ENCODE data around the gene NRXN2.

NRXN2 gene

DNA sequence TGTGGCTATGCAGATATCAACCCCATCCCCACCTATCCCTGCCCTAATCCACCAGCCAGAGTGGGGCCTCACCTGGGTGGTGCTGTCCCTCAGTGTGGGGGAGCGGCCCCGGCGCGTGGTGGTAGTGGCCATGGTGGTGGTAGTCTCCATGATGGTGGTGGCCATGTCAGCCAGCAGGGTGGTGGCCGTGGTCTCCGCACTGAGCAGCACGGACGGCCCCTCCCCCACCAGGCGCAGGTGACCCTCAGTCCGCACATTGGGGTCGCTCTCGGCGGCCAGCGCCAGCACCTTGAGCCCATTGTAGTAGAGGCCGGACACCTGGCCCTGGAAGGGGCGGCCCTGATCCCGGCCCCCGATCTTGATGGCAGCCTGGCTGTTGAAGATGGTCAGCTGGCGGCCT lies 100.3 kb downstream of the NRXN2 start:
- no peak overlapping the region for H2AFZ ChIP-seq (ENCODE audit: low read length)
- no peaks in the 10 kb centered on the region for H3F3A ChIP-seq (ENCODE audit: insufficient read depth, low read length)
- no peaks in the 10 kb centered on the region for H4K20me1 ChIP-seq (ENCODE audit: insufficient read depth, low read length)
- H3K4me2 ChIP-seq (ENCODE audit: low read depth, low read length), result no peak overlapping the region
- no peaks in the 10 kb centered on the region for H3K9me2 ChIP-seq (replicated peaks; ENCODE audit: insufficient read depth, low read length)
- no peaks in the 10 kb centered on the region for H3K79me2 ChIP-seq (ENCODE audit: low read length)
- no peak overlapping the region for H3K9ac ChIP-seq (ENCODE audit: low read length)
- no peaks in the 10 kb centered on the region for H3K4me1 ChIP-seq (ENCODE audit: low read length)
- no peaks in the 10 kb centered on the region for H3K36me3 ChIP-seq (replicated peaks; ENCODE audit: insufficient read depth, low read length)
- no peak overlapping the region for H3K27ac ChIP-seq (ENCODE audit: low read length)
- no peak overlapping the region for H3K4me3 ChIP-seq (ENCODE audit: low read length)
- no peak for DNase-seq
- no peaks in the 10 kb centered on the region for H3K9me3 ChIP-seq (replicated peaks; ENCODE audit: insufficient read depth, low read length)
- peaks cover 47% of the 10 kb centered on the region for H3K27me3 ChIP-seq (replicated peaks; ENCODE audit: insufficient read depth, low read length)
- no peak for TF ChIP-seq EZH2 (optimal IDR thresholded peaks at IDR 0.05; ENCODE audit: low read depth, low read length)
- TF ChIP-seq EZH2phosphoT487 (IDR thresholded peaks at IDR 0.05; ENCODE audit: low read length), result no peak
- TF ChIP-seq, protein P1, sequence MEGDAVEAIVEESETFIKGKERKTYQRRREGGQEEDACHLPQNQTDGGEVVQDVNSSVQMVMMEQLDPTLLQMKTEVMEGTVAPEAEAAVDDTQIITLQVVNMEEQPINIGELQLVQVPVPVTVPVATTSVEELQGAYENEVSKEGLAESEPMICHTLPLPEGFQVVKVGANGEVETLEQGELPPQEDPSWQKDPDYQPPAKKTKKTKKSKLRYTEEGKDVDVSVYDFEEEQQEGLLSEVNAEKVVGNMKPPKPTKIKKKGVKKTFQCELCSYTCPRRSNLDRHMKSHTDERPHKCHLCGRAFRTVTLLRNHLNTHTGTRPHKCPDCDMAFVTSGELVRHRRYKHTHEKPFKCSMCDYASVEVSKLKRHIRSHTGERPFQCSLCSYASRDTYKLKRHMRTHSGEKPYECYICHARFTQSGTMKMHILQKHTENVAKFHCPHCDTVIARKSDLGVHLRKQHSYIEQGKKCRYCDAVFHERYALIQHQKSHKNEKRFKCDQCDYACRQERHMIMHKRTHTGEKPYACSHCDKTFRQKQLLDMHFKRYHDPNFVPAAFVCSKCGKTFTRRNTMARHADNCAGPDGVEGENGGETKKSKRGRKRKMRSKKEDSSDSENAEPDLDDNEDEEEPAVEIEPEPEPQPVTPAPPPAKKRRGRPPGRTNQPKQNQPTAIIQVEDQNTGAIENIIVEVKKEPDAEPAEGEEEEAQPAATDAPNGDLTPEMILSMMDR (IDR thresholded peaks at IDR 0.05; ENCODE audit: low read length), result no peak

- Histone ChIP-seq H3K4me3 (ENCODE audit: low read length) (no peak overlapping the region), H3K4me2 (ENCODE audit: low read depth, low read length) (no peak overlapping the region)
Measured at GRCh38 chr11:64621283-64622019, 101.5 kb downstream of the NRXN2 start.

GRCh38 chr11:64620381-64620971 lies 102.5 kb downstream of the NRXN2 start:
- Histone ChIP-seq H3K9me2 (replicated peaks; ENCODE audit: insufficient read depth, low read length) (no peaks in the 10 kb centered on the region), H3K79me2 (ENCODE audit: low read length) (no peaks in the 10 kb centered on the region), H3K27ac (ENCODE audit: low read length) (no peak overlapping the region), H3K4me1 (ENCODE audit: low read length) (no peaks in the 10 kb centered on the region), H3K9me3 (replicated peaks; ENCODE audit: insufficient read depth, low read length) (no peaks in the 10 kb centered on the region), H3K4me2 (ENCODE audit: low read depth, low read length) (no peak overlapping the region), H2AFZ (ENCODE audit: low read length) (no peak overlapping the region), H4K20me1 (ENCODE audit: insufficient read depth, low read length) (no peaks in the 10 kb centered on the region), H3F3A (ENCODE audit: insufficient read depth, low read length) (no peaks in the 10 kb centered on the region), H3K27me3 (replicated peaks; ENCODE audit: insufficient read depth, low read length) (peaks cover 27% of the 10 kb centered on the region), H3K4me3 (ENCODE audit: low read length) (no peak overlapping the region), H3K9ac (ENCODE audit: low read length) (no peak overlapping the region), H3K36me3 (replicated peaks; ENCODE audit: insufficient read depth, low read length) (no peaks in the 10 kb centered on the region)
- no peak for TF ChIP-seq EZH2 (optimal IDR thresholded peaks at IDR 0.05; ENCODE audit: low read depth, low read length)
- no peak for TF ChIP-seq EZH2phosphoT487 (IDR thresholded peaks at IDR 0.05; ENCODE audit: low read length)
- TF ChIP-seq, protein P1 (IDR thresholded peaks at IDR 0.05; ENCODE audit: low read length), result no peak
- DNase-seq, result peak; percentile 16

More at GRCh38 chr11:64621283-64622019, 101.5 kb downstream of the NRXN2 start:
- no peaks in the 10 kb centered on the region for H3F3A ChIP-seq (ENCODE audit: insufficient read depth, low read length)
- no peak overlapping the region for H3K9ac ChIP-seq (ENCODE audit: low read length)
- no peak overlapping the region for H3K27ac ChIP-seq (ENCODE audit: low read length)
- H3K36me3 ChIP-seq (replicated peaks; ENCODE audit: insufficient read depth, low read length), result no peaks in the 10 kb centered on the region
- H2AFZ ChIP-seq (ENCODE audit: low read length), result no peak overlapping the region
- no peaks in the 10 kb centered on the region for H4K20me1 ChIP-seq (ENCODE audit: insufficient read depth, low read length)
- H3K27me3 ChIP-seq (replicated peaks; ENCODE audit: insufficient read depth, low read length), result peaks cover 37% of the 10 kb centered on the region
- no peaks in the 10 kb centered on the region for H3K9me2 ChIP-seq (replicated peaks; ENCODE audit: insufficient read depth, low read length)
- H3K79me2 ChIP-seq (ENCODE audit: low read length), result no peaks in the 10 kb centered on the region
- TF ChIP-seq, protein P1 (IDR thresholded peaks at IDR 0.05; ENCODE audit: low read length), result no peak
- no peak for TF ChIP-seq EZH2 (optimal IDR thresholded peaks at IDR 0.05; ENCODE audit: low read depth, low read length)
- TF ChIP-seq EZH2phosphoT487 (IDR thresholded peaks at IDR 0.05; ENCODE audit: low read length), result no peak
- H3K4me1 ChIP-seq (ENCODE audit: low read length), result no peaks in the 10 kb centered on the region
- no peaks in the 10 kb centered on the region for H3K9me3 ChIP-seq (replicated peaks; ENCODE audit: insufficient read depth, low read length)
- DNase-seq, result no peak

Measured in MM.1S (cell line).